ENCODE results near the gene ABCC4. TPM values are rescaled to one million over a fixed set of nuclear protein-coding genes. Genes with fewer than 3 reads are reported as not detected.

The ABCC4 gene
- total RNA-seq, 2 donors from 2014 or later = 119 to 144 TPM

- Mint-ChIP-seq H3K27ac (peak overlapping the region; percentile 75), H3K36me3 (ENCODE audit: low read depth) (peaks cover 53% of the 10 kb centered on the region), H3K4me1 (peaks cover 54% of the 10 kb centered on the region), H3K4me3 (no peak overlapping the region), H3K27me3 (ENCODE audit: insufficient read depth) (no peaks in the 10 kb centered on the region), H3K9me3 (no peaks in the 10 kb centered on the region)
- Histone ChIP-seq H3K9me3 (ENCODE audit: control insufficient read depth, low read length) (no peaks in the 10 kb centered on the region), H3K27ac (ENCODE audit: low read depth, low read length) (no peak overlapping the region), H3K4me3 (ENCODE audit: low read length) (no peak overlapping the region), H3K27me3 (ENCODE audit: control insufficient read depth, insufficient read depth, low read length, poor library complexity, severe bottlenecking) (no peaks in the 10 kb centered on the region), H3K4me1 (ENCODE audit: control insufficient read depth, insufficient read depth, low read length) (peaks cover 16% of the 10 kb centered on the region), H3K36me3 (ENCODE audit: control insufficient read depth, insufficient read depth, low read length) (peaks cover 28% of the 10 kb centered on the region), H3K9ac (ENCODE audit: extremely low read depth, low read length, poor library complexity, severe bottlenecking) (no peak overlapping the region)
- TF ChIP-seq, protein P1, sequence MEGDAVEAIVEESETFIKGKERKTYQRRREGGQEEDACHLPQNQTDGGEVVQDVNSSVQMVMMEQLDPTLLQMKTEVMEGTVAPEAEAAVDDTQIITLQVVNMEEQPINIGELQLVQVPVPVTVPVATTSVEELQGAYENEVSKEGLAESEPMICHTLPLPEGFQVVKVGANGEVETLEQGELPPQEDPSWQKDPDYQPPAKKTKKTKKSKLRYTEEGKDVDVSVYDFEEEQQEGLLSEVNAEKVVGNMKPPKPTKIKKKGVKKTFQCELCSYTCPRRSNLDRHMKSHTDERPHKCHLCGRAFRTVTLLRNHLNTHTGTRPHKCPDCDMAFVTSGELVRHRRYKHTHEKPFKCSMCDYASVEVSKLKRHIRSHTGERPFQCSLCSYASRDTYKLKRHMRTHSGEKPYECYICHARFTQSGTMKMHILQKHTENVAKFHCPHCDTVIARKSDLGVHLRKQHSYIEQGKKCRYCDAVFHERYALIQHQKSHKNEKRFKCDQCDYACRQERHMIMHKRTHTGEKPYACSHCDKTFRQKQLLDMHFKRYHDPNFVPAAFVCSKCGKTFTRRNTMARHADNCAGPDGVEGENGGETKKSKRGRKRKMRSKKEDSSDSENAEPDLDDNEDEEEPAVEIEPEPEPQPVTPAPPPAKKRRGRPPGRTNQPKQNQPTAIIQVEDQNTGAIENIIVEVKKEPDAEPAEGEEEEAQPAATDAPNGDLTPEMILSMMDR (conservative IDR thresholded peaks at IDR 0.05) = no peak
- DNase-seq = no peak
- WGBS, 2 experiments (ENCODE audit: insufficient coverage in 1 of 2, insufficient read length in 1 of 2) = 98 to 100% methylated on average over 2 of the region's 2 CpGs
Measured at GRCh38 chr13:95124959-95125358, 176.3 kb downstream of the ABCC4 start.

DNA sequence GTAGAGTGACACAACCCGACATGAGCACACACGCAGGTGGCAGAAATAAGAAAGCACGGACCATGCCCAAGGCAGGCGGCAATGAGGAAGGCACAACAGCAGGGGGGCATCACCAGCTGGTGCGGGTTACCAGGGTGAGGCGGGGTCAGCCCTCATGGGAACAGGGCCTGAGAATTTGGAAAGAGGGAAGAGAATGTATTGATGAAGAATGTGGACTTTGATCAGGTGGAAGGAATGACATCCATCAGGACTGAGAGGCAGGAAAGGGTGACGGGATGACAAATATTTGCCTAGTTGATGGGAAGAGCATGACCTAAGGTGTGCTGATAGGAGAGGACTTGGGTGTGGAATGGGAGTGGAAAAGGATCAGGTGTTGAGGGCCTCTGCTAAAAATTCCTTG, 177.5 kb downstream of the ABCC4 start:
- Mint-ChIP-seq H3K9me3 (no peaks in the 10 kb centered on the region), H3K4me3 (peak overlapping the region; percentile 3), H3K27me3 (ENCODE audit: insufficient read depth) (no peaks in the 10 kb centered on the region), H3K27ac (peak overlapping the region; percentile 87), H3K4me1 (peaks cover 58% of the 10 kb centered on the region), H3K36me3 (ENCODE audit: low read depth) (peaks cover 61% of the 10 kb centered on the region)
- Histone ChIP-seq H3K36me3 (ENCODE audit: control insufficient read depth, insufficient read depth, low read length) (peaks cover 26% of the 10 kb centered on the region), H3K9ac (ENCODE audit: extremely low read depth, low read length, poor library complexity, severe bottlenecking) (no peak overlapping the region), H3K27me3 (ENCODE audit: control insufficient read depth, insufficient read depth, low read length, poor library complexity, severe bottlenecking) (no peaks in the 10 kb centered on the region), H3K9me3 (ENCODE audit: control insufficient read depth, low read length) (no peaks in the 10 kb centered on the region), H3K4me1 (ENCODE audit: control insufficient read depth, insufficient read depth, low read length) (peaks cover 16% of the 10 kb centered on the region), H3K27ac (ENCODE audit: low read depth, low read length) (no peak overlapping the region), H3K4me3 (ENCODE audit: low read length) (no peak overlapping the region)
- DNase-seq = no peak
- TF ChIP-seq, protein P1 (conservative IDR thresholded peaks at IDR 0.05) = no peak
- WGBS, 2 experiments (ENCODE audit: insufficient coverage in 1 of 2, insufficient read length in 1 of 2) = 84 to 97% methylated on average over 5 to 7 of the region's 7 CpGs

GRCh38 chr13:95122063-95122462, 179.2 kb downstream of the ABCC4 start:
- WGBS, 2 experiments (ENCODE audit: insufficient coverage in 1 of 2, insufficient read length in 1 of 2) = 93 to 95% methylated on average over 4 of the region's 4 CpGs
- H3K9me3 ChIP-seq (ENCODE audit: control insufficient read depth, low read length) = no peaks in the 10 kb centered on the region
- no peak overlapping the region for H3K4me3 ChIP-seq (ENCODE audit: low read length)
- Mint-ChIP-seq H3K27ac (no peak overlapping the region), H3K4me3 (peak overlapping the region; percentile 3), H3K4me1 (peaks cover 61% of the 10 kb centered on the region), H3K9me3 (no peaks in the 10 kb centered on the region), H3K27me3 (ENCODE audit: insufficient read depth) (no peaks in the 10 kb centered on the region), H3K36me3 (ENCODE audit: low read depth) (peaks cover 58% of the 10 kb centered on the region)
- H3K27me3 ChIP-seq (ENCODE audit: control insufficient read depth, insufficient read depth, low read length, poor library complexity, severe bottlenecking) = no peaks in the 10 kb centered on the region
- DNase-seq = no peak
- H3K9ac ChIP-seq (ENCODE audit: extremely low read depth, low read length, poor library complexity, severe bottlenecking) = no peak overlapping the region
- TF ChIP-seq, protein P1 (conservative IDR thresholded peaks at IDR 0.05) = no peak
- H3K27ac ChIP-seq (ENCODE audit: low read depth, low read length) = no peak overlapping the region
- peaks cover 24% of the 10 kb centered on the region for H3K36me3 ChIP-seq (ENCODE audit: control insufficient read depth, insufficient read depth, low read length)
- peaks cover 19% of the 10 kb centered on the region for H3K4me1 ChIP-seq (ENCODE audit: control insufficient read depth, insufficient read depth, low read length)
